ENCODE results near the gene JDP2.

JDP2 gene

GRCh38 chr14:75404847-75405246 is 23.0 kb upstream of the JDP2 start:
- Histone ChIP-seq H4K20me1 (no peaks in the 10 kb centered on the region), H3K36me3 (no peaks in the 10 kb centered on the region), H3K27ac (no peak overlapping the region), H3K4me1 (peaks cover 16 to 35% (median 23%) of the 10 kb centered on the region in 10 experiments), H3K27me3 (no peaks in the 10 kb centered on the region), H3K4me2 (no peak overlapping the region), H3K9me3 (replicated peaks in 1 of 11) (peaks cover 0 to 11% (median 0%) of the 10 kb centered on the region in 11 experiments; a peak in 6 of 22 replicates), H3K9ac (no peak overlapping the region), H3K4me3 (no peak overlapping the region)
- no peak for TF ChIP-seq Cebpa-rat (IDR thresholded peaks at IDR 0.05)

GRCh38 chr14:75406102-75406501 is 21.7 kb upstream of the JDP2 start:
- H3K27me3 ChIP-seq = no peaks in the 10 kb centered on the region
- H3K4me2 ChIP-seq = 0 out of 22 replicates have a peak overlapping the region, but pooled peaks of 1 of the 11 experiments have one; percentile 1
- no peaks in the 10 kb centered on the region for H3K36me3 ChIP-seq
- no peak overlapping the region for H3K27ac ChIP-seq
- TF ChIP-seq Cebpa-rat (IDR thresholded peaks at IDR 0.05) = no peak
- peaks cover 0 to 11% (median 0%) of the 10 kb centered on the region in 11 experiments; a peak in 6 of 22 replicates for H3K9me3 ChIP-seq (replicated peaks in 1 of 11)
- H3K9ac ChIP-seq = no peak overlapping the region
- no peaks in the 10 kb centered on the region for H4K20me1 ChIP-seq
- peaks cover 6 to 22% (median 10%) of the 10 kb centered on the region in 10 experiments; a peak in 15 of 20 replicates for H3K4me1 ChIP-seq
- H3K4me3 ChIP-seq = no peak overlapping the region

GRCh38 chr14:75406856-75407255 is 21.0 kb upstream of the JDP2 start:
- Histone ChIP-seq H3K27ac (no peak overlapping the region), H3K9me3 (replicated peaks in 1 of 11) (peaks cover 0 to 11% (median 0%) of the 10 kb centered on the region in 11 experiments; a peak in 6 of 22 replicates), H3K36me3 (no peaks in the 10 kb centered on the region), H4K20me1 (no peaks in the 10 kb centered on the region), H3K4me1 (peaks cover 0 to 15% (median 4%) of the 10 kb centered on the region in 10 experiments; a peak in 7 of 20 replicates), H3K9ac (no peak overlapping the region), H3K27me3 (no peaks in the 10 kb centered on the region), H3K4me3 (no peak overlapping the region), H3K4me2 (peak overlapping the region in 2 of 11 experiments; percentile 1 to 25; a peak in 5 of 22 replicates)
- TF ChIP-seq Cebpa-rat (IDR thresholded peaks at IDR 0.05) = no peak

GRCh38 chr14:75409316-75410205 is 18.3 kb upstream of the JDP2 start:
- peaks cover 0 to 7% (median 0%) of the 10 kb centered on the region in 11 experiments; a peak in 2 of 22 replicates for H3K9me3 ChIP-seq (replicated peaks in 1 of 11)
- H3K27me3 ChIP-seq = no peaks in the 10 kb centered on the region
- H3K27ac ChIP-seq = no peak overlapping the region
- peaks cover 0 to 13% (median 1%) of the 10 kb centered on the region in 10 experiments; a peak in 3 of 20 replicates for H3K4me1 ChIP-seq
- H3K4me3 ChIP-seq = no peak overlapping the region
- H4K20me1 ChIP-seq = no peaks in the 10 kb centered on the region
- no peak overlapping the region for H3K9ac ChIP-seq
- no peaks in the 10 kb centered on the region for H3K36me3 ChIP-seq
- no peak overlapping the region; a peak in 1 of 22 replicates for H3K4me2 ChIP-seq
- no peak for TF ChIP-seq Cebpa-rat (IDR thresholded peaks at IDR 0.05)

GRCh38 chr14:75411214-75411540 is 16.6 kb upstream of the JDP2 start:
- H3K9ac ChIP-seq = no peak overlapping the region
- H3K27ac ChIP-seq = no peak overlapping the region
- peaks cover 0 to 7% (median 0%) of the 10 kb centered on the region in 11 experiments; a peak in 2 of 22 replicates for H3K9me3 ChIP-seq (replicated peaks in 1 of 11)
- H3K36me3 ChIP-seq = no peaks in the 10 kb centered on the region
- H3K4me3 ChIP-seq = no peak overlapping the region
- peaks cover 0 to 13% (median 1%) of the 10 kb centered on the region in 10 experiments; a peak in 3 of 20 replicates for H3K4me1 ChIP-seq
- H3K4me2 ChIP-seq = no peak overlapping the region
- H3K27me3 ChIP-seq = no peaks in the 10 kb centered on the region
- no peak for TF ChIP-seq Cebpa-rat (IDR thresholded peaks at IDR 0.05)
- H4K20me1 ChIP-seq = no peaks in the 10 kb centered on the region

- Histone ChIP-seq H4K20me1 (no peaks in the 10 kb centered on the region), H3K27ac (no peak overlapping the region), H3K4me1 (peaks cover 0 to 6% (median 0%) of the 10 kb centered on the region in 10 experiments; a peak in 2 of 20 replicates), H3K9ac (no peak overlapping the region), H3K27me3 (no peaks in the 10 kb centered on the region), H3K9me3 (replicated peaks in 1 of 11) (peaks cover 0 to 7% (median 0%) of the 10 kb centered on the region in 11 experiments; a peak in 2 of 22 replicates), H3K4me2 (no peak overlapping the region), H3K36me3 (no peaks in the 10 kb centered on the region), H3K4me3 (no peak overlapping the region)
- TF ChIP-seq Cebpa-rat (IDR thresholded peaks at IDR 0.05) = no peak
Observed at GRCh38 chr14:75413013-75413412, 14.8 kb upstream of the JDP2 start.

- Histone ChIP-seq H3K9ac (no peak overlapping the region), H3K27ac (no peak overlapping the region), H3K9me3 (replicated peaks in 1 of 11) (peaks cover 0 to 7% (median 0%) of the 10 kb centered on the region in 11 experiments; a peak in 3 of 22 replicates), H3K4me3 (no peak overlapping the region), H4K20me1 (no peaks in the 10 kb centered on the region), H3K4me1 (peaks cover 10 to 26% (median 14%) of the 10 kb centered on the region in 10 experiments), H3K36me3 (no peaks in the 10 kb centered on the region), H3K27me3 (no peaks in the 10 kb centered on the region), H3K4me2 (no peak overlapping the region)
- TF ChIP-seq Cebpa-rat (IDR thresholded peaks at IDR 0.05) = no peak
Observed at GRCh38 chr14:75417674-75418073, 10.1 kb upstream of the JDP2 start.

GRCh38 chr14:75418850-75419768 is 8.7 kb upstream of the JDP2 start:
- H3K9ac ChIP-seq = peak overlapping the region in 4 of 11 experiments; percentile 34 to 43 (median 35); a peak in 4 of 22 replicates
- no peaks in the 10 kb centered on the region for H3K27me3 ChIP-seq
- H3K9me3 ChIP-seq (replicated peaks in 1 of 11) = peaks cover 0 to 2% (median 0%) of the 10 kb centered on the region in 11 experiments; a peak in 4 of 22 replicates
- H3K4me2 ChIP-seq = peak overlapping the region; percentile 70 to 89 (median 79)
- no peak for TF ChIP-seq Cebpa-rat (IDR thresholded peaks at IDR 0.05)
- H3K4me1 ChIP-seq = peaks cover 10 to 28% (median 14%) of the 10 kb centered on the region in 10 experiments
- H3K4me3 ChIP-seq = 0 out of 20 replicates have a peak overlapping the region, but pooled peaks of 1 of the 10 experiments have one; percentile 2
- H3K27ac ChIP-seq = peak overlapping the region in 3 of 11 experiments; percentile 14 to 46 (median 33); a peak in 3 of 22 replicates
- H4K20me1 ChIP-seq = no peaks in the 10 kb centered on the region
- H3K36me3 ChIP-seq = no peaks in the 10 kb centered on the region

All from BLaER1 treated with 17β-estradiol and CSF1 and Interleukin-3, amounts not matched to agents 10 nM and 100 nM (cell line).